HFFc6 (cell line): ENCODE results near the gene AUH. TPM values are rescaled to one million over a fixed set of nuclear protein-coding genes. Genes with fewer than 3 reads are reported as not detected.

Experiments used
- DNase-seq: peaks from one replicate; pipeline ENCODE4 v3.0.0-alpha.2; 2018
- H3K27ac Mint-ChIP-seq: 2 replicates; pipeline ENCODE4 v1.8.0; 2020; ENCODE audit warnings: mild to moderate bottlenecking, mixed read lengths
- H3K27me3 Mint-ChIP-seq: 2 replicates; pipeline ENCODE4 v1.8.0; 2021; ENCODE audit warnings: mild to moderate bottlenecking, moderate library complexity, mixed read lengths; ENCODE audit not compliant: insufficient read depth
- H3K36me3 Mint-ChIP-seq: 2 replicates; pipeline ENCODE4 v1.8.0; 2021; ENCODE audit warnings: low read depth, mixed read lengths
- H3K4me1 Mint-ChIP-seq: 2 replicates; pipeline ENCODE4 v1.8.0; 2020; ENCODE audit warnings: low read depth, mixed read lengths
- H3K4me3 Mint-ChIP-seq: 2 replicates; pipeline ENCODE4 v1.8.0; 2020; ENCODE audit warnings: mild to moderate bottlenecking, moderate library complexity, mixed read lengths
- H3K9me3 Mint-ChIP-seq: 2 replicates; pipeline ENCODE4 v1.8.0; 2020; ENCODE audit warnings: mild to moderate bottlenecking, mixed read lengths
- CTCF ChIP-seq: fragments of 200-600 bp; sonication (generic); IDR thresholded peaks from 2 replicates; pipeline ENCODE4 v1.5.0; 2021; ENCODE audit warnings: antibody characterized with exemption, mild to moderate bottlenecking
- total RNA-seq, 6 experiments: library from RNA; stranded (reverse); fragmentation: NEBNext Ultra II Directional; extraction: Animal tissue kit (Norgen Biotek cat#: 25700); gene quantifications; 2 replicates in 1 of 6; 3 replicates in 5 of 6; pipeline ENCODE4 v1.2.3, GENCODE V29; 2021

The AUH gene
- total RNA-seq, 6 experiments from 2014 or later: 9.8 to 11.3 (median 10.6) TPM

- H3K36me3 Mint-ChIP-seq: peaks cover 11% of the 10 kb centered on the region; the same call in 1 of the 2 replicates
- no peak overlapping the region for H3K27ac Mint-ChIP-seq
Measured at GRCh38 chr9:91316093-91316492, 45.6 kb downstream of the AUH start.

GRCh38 chr9:91315191-91315590 lies 46.5 kb downstream of the AUH start:
- Mint-ChIP-seq H3K27ac (no peak overlapping the region), H3K4me1 (peaks cover 21% of the 10 kb centered on the region)

More at GRCh38 chr9:91316093-91316492, 45.6 kb downstream of the AUH start:
- H3K9me3 Mint-ChIP-seq: no peaks in the 10 kb centered on the region
- DNase-seq: no peak
- no peak overlapping the region for H3K4me3 Mint-ChIP-seq
- TF ChIP-seq CTCF: no peak
- H3K27me3 Mint-ChIP-seq: no peaks in the 10 kb centered on the region
- H3K4me1 Mint-ChIP-seq: peaks cover 18% of the 10 kb centered on the region

DNA sequence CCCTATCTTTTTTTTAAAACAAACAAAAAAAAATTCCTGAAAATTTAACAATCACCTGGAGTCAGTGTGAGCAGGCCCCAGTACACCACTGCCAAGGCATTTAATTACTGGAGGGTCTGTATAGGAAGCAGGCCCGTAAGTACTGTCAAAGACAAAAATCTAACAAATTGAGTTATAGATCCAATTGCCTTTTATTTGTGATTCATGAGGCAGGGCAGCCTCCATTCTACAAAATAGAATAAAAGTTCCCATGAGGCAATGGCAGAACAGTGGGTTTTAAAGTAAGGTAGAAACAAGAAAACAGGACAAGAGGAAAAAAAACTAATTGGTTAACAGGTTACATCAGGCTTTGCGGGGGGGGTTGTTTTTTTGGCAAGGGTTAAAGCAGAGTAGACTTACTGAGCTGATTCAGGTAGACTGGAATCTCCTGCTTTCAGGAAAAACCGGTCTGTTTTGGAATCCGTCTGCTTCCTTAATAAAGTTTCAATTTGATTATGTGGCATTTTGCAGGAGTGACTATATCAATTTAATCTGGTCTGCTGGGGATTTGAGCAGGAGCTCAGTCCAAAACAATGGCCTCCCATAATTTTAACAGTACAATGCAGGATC lies 48.9 kb downstream of the AUH start:
- H3K9me3 Mint-ChIP-seq: no peaks in the 10 kb centered on the region
- DNase-seq: no peak
- no peaks in the 10 kb centered on the region for H3K27me3 Mint-ChIP-seq
- H3K4me3 Mint-ChIP-seq: no peak overlapping the region
- no peak for TF ChIP-seq CTCF
- H3K4me1 Mint-ChIP-seq: peaks cover 33% of the 10 kb centered on the region
- H3K27ac Mint-ChIP-seq: peak overlapping the region; percentile 48
- peaks cover 17% of the 10 kb centered on the region for H3K36me3 Mint-ChIP-seq

More at GRCh38 chr9:91315191-91315590, 46.5 kb downstream of the AUH start:
- Mint-ChIP-seq H3K27me3 (no peaks in the 10 kb centered on the region), H3K36me3 (peaks cover 12% of the 10 kb centered on the region; the same call in 1 of the 2 replicates), H3K9me3 (no peaks in the 10 kb centered on the region), H3K4me3 (no peak overlapping the region)
- TF ChIP-seq CTCF: no peak
- no peak for DNase-seq

DNA sequence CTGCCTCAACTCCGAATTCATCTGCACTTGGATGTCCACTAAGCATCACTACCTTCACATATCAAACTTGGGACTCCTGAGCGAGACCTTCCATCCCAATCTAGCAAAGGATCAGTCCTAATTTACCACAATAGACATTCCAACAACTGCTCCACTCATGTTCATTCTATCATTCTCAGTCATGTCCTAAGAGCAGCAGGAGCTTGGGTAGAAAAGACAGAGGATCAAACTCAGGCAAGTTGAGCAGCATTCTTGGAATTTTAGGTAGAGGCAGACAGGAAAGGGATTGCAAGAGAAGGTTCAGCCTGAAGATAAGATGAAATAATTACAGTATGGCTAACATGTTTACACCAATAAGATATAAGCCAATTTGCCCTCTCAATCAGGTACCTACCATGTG lies 51.7 kb downstream of the AUH start:
- no peak overlapping the region for H3K4me3 Mint-ChIP-seq
- TF ChIP-seq CTCF: no peak
- H3K27ac Mint-ChIP-seq: no peak overlapping the region
- no peaks in the 10 kb centered on the region for H3K9me3 Mint-ChIP-seq
- H3K4me1 Mint-ChIP-seq: peaks cover 60% of the 10 kb centered on the region
- no peak for DNase-seq
- H3K27me3 Mint-ChIP-seq: no peaks in the 10 kb centered on the region
- H3K36me3 Mint-ChIP-seq: peaks cover 30% of the 10 kb centered on the region

DNA sequence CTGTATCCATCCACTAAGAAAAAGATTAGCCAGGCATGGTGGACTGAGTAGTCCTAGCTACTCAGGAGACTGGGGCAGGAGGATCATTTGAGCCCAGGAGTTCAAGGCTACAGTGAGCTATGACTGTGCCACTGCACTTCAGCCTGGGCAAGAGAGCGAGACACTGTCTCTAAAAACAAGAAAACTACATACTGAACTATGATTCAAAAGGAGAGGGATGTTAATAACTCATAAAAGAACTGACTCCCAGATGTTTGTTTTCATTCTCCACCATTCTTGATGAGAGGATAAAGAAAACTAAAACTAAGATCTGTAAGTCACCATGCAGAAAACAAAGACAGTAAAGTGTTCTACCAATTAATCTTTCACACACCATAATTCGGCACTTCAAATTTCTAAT lies 53.5 kb downstream of the AUH start:
- Mint-ChIP-seq H3K9me3 (no peaks in the 10 kb centered on the region), H3K27ac (peak overlapping the region; percentile 50), H3K4me1 (peaks cover 71% of the 10 kb centered on the region), H3K4me3 (no peak overlapping the region), H3K36me3 (peaks cover 30% of the 10 kb centered on the region), H3K27me3 (no peaks in the 10 kb centered on the region)
- no peak for TF ChIP-seq CTCF
- DNase-seq: no peak

DNA sequence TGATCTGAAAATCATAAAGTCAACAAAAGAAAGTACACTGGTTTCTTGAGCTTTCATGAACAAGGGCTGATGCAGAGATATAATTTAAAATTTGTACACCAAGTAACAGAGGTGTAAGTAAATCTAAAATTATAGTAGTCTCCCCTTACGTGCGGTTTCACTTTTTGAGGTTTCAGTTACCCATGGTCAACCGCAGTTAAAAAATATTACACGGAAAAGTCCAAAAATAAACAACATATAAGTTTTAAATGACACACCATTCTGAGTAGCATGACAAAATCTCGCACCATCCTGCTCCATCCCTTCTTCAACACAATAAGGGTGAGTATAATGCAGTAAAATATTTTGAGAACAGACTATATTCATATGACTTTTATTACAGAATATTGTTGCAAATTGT lies 54.4 kb downstream of the AUH start:
- TF ChIP-seq CTCF: no peak
- no peak for DNase-seq
- no peaks in the 10 kb centered on the region for H3K27me3 Mint-ChIP-seq
- peaks cover 30% of the 10 kb centered on the region for H3K36me3 Mint-ChIP-seq
- H3K27ac Mint-ChIP-seq: no peak overlapping the region
- peaks cover 71% of the 10 kb centered on the region for H3K4me1 Mint-ChIP-seq
- H3K4me3 Mint-ChIP-seq: no peak overlapping the region
- no peaks in the 10 kb centered on the region for H3K9me3 Mint-ChIP-seq
